ENCODE data around the gene PDIA6.

PDIA6 gene

GRCh38 chr2:10860081-10860813 lies 47.7 kb upstream of the PDIA6 start:
- TF ChIP-seq CTCF (IDR thresholded peaks at IDR 0.05; ENCODE audit: low read depth, low read length) (no peak), EZH2phosphoT487 (IDR thresholded peaks at IDR 0.05; ENCODE audit: low read depth) (no peak)
- Histone ChIP-seq H3K9ac (ENCODE audit: low read length) (no peak overlapping the region), H3K9me3 (ENCODE audit: insufficient read depth, low read length) (no peaks in the 10 kb centered on the region), H3K27me3 (ENCODE audit: low read depth, low read length) (peaks cover 66% of the 10 kb centered on the region), H3K4me1 (ENCODE audit: low read length) (peaks cover 18% of the 10 kb centered on the region), H3K27ac (ENCODE audit: low read length) (no peak overlapping the region), H3K79me2 (ENCODE audit: low read length) (no peaks in the 10 kb centered on the region), H2AFZ (ENCODE audit: low read depth, low read length) (no peak overlapping the region), H4K20me1 (ENCODE audit: insufficient read depth, low read length) (no peaks in the 10 kb centered on the region), H3K4me2 (ENCODE audit: low read length) (no peak overlapping the region), H3K4me3 (ENCODE audit: low read length) (no peak overlapping the region), H3K36me3 (replicated peaks; ENCODE audit: low read depth, low read length) (no peaks in the 10 kb centered on the region)

- Histone ChIP-seq H3K9me3 (ENCODE audit: insufficient read depth, low read length) (no peaks in the 10 kb centered on the region), H2AFZ (ENCODE audit: low read depth, low read length) (no peak overlapping the region), H3K4me1 (ENCODE audit: low read length) (peaks cover 9% of the 10 kb centered on the region), H3K27me3 (ENCODE audit: low read depth, low read length) (peaks cover 76% of the 10 kb centered on the region), H3K4me3 (ENCODE audit: low read length) (no peak overlapping the region), H3K4me2 (ENCODE audit: low read length) (no peak overlapping the region), H3K9ac (ENCODE audit: low read length) (no peak overlapping the region), H3K36me3 (replicated peaks; ENCODE audit: low read depth, low read length) (no peaks in the 10 kb centered on the region), H3K27ac (ENCODE audit: low read length) (no peak overlapping the region), H3K79me2 (ENCODE audit: low read length) (no peaks in the 10 kb centered on the region), H4K20me1 (ENCODE audit: insufficient read depth, low read length) (no peaks in the 10 kb centered on the region)
- TF ChIP-seq CTCF (IDR thresholded peaks at IDR 0.05; ENCODE audit: low read depth, low read length) (no peak), EZH2phosphoT487 (IDR thresholded peaks at IDR 0.05; ENCODE audit: low read depth) (no peak)
Measured at GRCh38 chr2:10859278-10859677, 46.7 kb upstream of the PDIA6 start.

GRCh38 chr2:10848541-10848940 lies 36.0 kb upstream of the PDIA6 start:
- Histone ChIP-seq H2AFZ (ENCODE audit: low read depth, low read length) (no peak overlapping the region), H4K20me1 (ENCODE audit: insufficient read depth, low read length) (no peaks in the 10 kb centered on the region), H3K4me2 (ENCODE audit: low read length) (no peak overlapping the region), H3K4me3 (ENCODE audit: low read length) (no peak overlapping the region), H3K9ac (ENCODE audit: low read length) (no peak overlapping the region), H3K4me1 (ENCODE audit: low read length) (no peaks in the 10 kb centered on the region), H3K9me3 (ENCODE audit: insufficient read depth, low read length) (no peaks in the 10 kb centered on the region), H3K27me3 (ENCODE audit: low read depth, low read length) (peaks cover 15% of the 10 kb centered on the region), H3K27ac (ENCODE audit: low read length) (no peak overlapping the region), H3K79me2 (ENCODE audit: low read length) (no peaks in the 10 kb centered on the region), H3K36me3 (replicated peaks; ENCODE audit: low read depth, low read length) (no peaks in the 10 kb centered on the region)
- no peak for TF ChIP-seq CTCF (IDR thresholded peaks at IDR 0.05; ENCODE audit: low read depth, low read length)

- Histone ChIP-seq H3K27ac (ENCODE audit: low read length) (no peak overlapping the region), H3K4me1 (ENCODE audit: low read length) (no peaks in the 10 kb centered on the region), H3K27me3 (ENCODE audit: low read depth, low read length) (peaks cover 5% of the 10 kb centered on the region; the same call in 1 of the 2 replicates), H4K20me1 (ENCODE audit: insufficient read depth, low read length) (no peaks in the 10 kb centered on the region), H3K36me3 (replicated peaks; ENCODE audit: low read depth, low read length) (no peaks in the 10 kb centered on the region), H2AFZ (ENCODE audit: low read depth, low read length) (no peak overlapping the region), H3K4me2 (ENCODE audit: low read length) (no peak overlapping the region), H3K4me3 (ENCODE audit: low read length) (no peak overlapping the region), H3K9ac (ENCODE audit: low read length) (no peak overlapping the region), H3K79me2 (ENCODE audit: low read length) (no peaks in the 10 kb centered on the region), H3K9me3 (ENCODE audit: insufficient read depth, low read length) (no peaks in the 10 kb centered on the region)
- TF ChIP-seq CTCF (IDR thresholded peaks at IDR 0.05; ENCODE audit: low read depth, low read length) (no peak), EZH2phosphoT487 (IDR thresholded peaks at IDR 0.05; ENCODE audit: low read depth) (no peak)
Measured at GRCh38 chr2:10847008-10847407, 34.4 kb upstream of the PDIA6 start.

Measured in OCI-LY3 (cell line).